ENCODE results near the gene GPT2.

Gene GPT2

GRCh38 chr16:46897471-46897870 lies 13.3 kb downstream of the GPT2 start:
- DNase-seq, result no peak

GRCh38 chr16:46898006-46898405 lies 13.8 kb downstream of the GPT2 start:
- no peak for DNase-seq

GRCh38 chr16:46899443-46900143 lies 15.4 kb downstream of the GPT2 start:
- no peak for DNase-seq

- DNase-seq, result no peak
These were observed 16.5 kb downstream of the GPT2 start for GRCh38 chr16:46900455-46901235.

- no peak for DNase-seq
These were observed 17.5 kb downstream of the GPT2 start for GRCh38 chr16:46901709-46902108.

GRCh38 chr16:46903255-46903905 lies 19.2 kb downstream of the GPT2 start:
- no peak for DNase-seq

- DNase-seq, result no peak
These were observed 20.3 kb downstream of the GPT2 start for GRCh38 chr16:46904471-46904870.

- no peak for DNase-seq
These were observed 22.3 kb downstream of the GPT2 start for GRCh38 chr16:46906360-46907060.

- DNase-seq, result no peak
These were observed 23.1 kb downstream of the GPT2 start for GRCh38 chr16:46907061-46907774.

GRCh38 chr16:46908540-46909372 lies 24.6 kb downstream of the GPT2 start:
- no peak for DNase-seq

GRCh38 chr16:46911038-46911437 lies 26.9 kb downstream of the GPT2 start:
- DNase-seq, result no peak

- DNase-seq, result no peak
These were observed 27.5 kb downstream of the GPT2 start for GRCh38 chr16:46911650-46912049.

- no peak for DNase-seq
These were observed 30.5 kb downstream of the GPT2 start for GRCh38 chr16:46914556-46915201.

GRCh38 chr16:46915483-46916025 lies 31.4 kb downstream of the GPT2 start:
- DNase-seq, result no peak

- DNase-seq, result no peak
These were observed 32.8 kb downstream of the GPT2 start for GRCh38 chr16:46916980-46917379.

- DNase-seq, result no peak
These were observed 34.2 kb downstream of the GPT2 start for GRCh38 chr16:46918400-46918799.

- DNase-seq, result no peak
These were observed 35.0 kb downstream of the GPT2 start for GRCh38 chr16:46918905-46919792.

GRCh38 chr16:46920402-46921068 lies 36.4 kb downstream of the GPT2 start:
- DNase-seq, result no peak

GRCh38 chr16:46922239-46922638 lies 38.1 kb downstream of the GPT2 start:
- DNase-seq, result no peak

All from DMS153 (cell line).